K562 treated with DMSO at 1 percent for 12 hours (cell line): ENCODE measurements around the gene METTL18. TPM values are rescaled to one million over a fixed set of nuclear protein-coding genes. Genes with fewer than 3 reads are reported as not detected.

Experiments used
- total RNA-seq: library from RNA; unstranded; fragments of 300-600 nt; gene quantifications from 2 replicates; pipeline ENCODE4 v1.2.3, GENCODE V29; 2022; ENCODE audit not compliant: insufficient read depth

The METTL18 gene
- 4.6 and 10.2 TPM in 2 replicates for total RNA-seq

GRCh38 chr1:169794530-169795416 is at the start of gene METTL18:
Gene METTL18, minus strand, starts transcription at chr1:169794907. Its CDS starts 1,212 bp downstream, at chr1:169793695.

Other genes with a start within 250 kb of the METTL18 start
- gene F5, start 208.4 kb downstream of the METTL18 start, total RNA-seq: not detected in 2 replicates
- not detected in 2 replicates for gene SELP, start 164.8 kb downstream of the METTL18 start, total RNA-seq
- gene SELL, start 83.3 kb downstream of the METTL18 start, total RNA-seq: not detected in 2 replicates
- gene SELE, start 60.8 kb downstream of the METTL18 start, total RNA-seq: not detected in 2 replicates
- gene SCYL3, start 99.0 kb upstream of the METTL18 start, total RNA-seq: 2.8 and 5.6 TPM in 2 replicates